Neural progenitor cell (in vitro differentiated cells): Measurements from ENCODE around the gene ZNF777. TPM values are rescaled to one million over a fixed set of nuclear protein-coding genes. Genes with fewer than 3 reads are reported as not detected.

Experiments used
- DNase-seq: peaks from one replicate; pipeline ENCODE4 v3.0.0-alpha.2; 2016; ENCODE audit warnings: low spot score
- H2AFZ ChIP-seq: fragments of 200-600 bp; sonication (generic); replicated peaks from 2 replicates; pipeline ENCODE4 v1.6.1; 2016; ENCODE audit warnings: antibody characterized with exemption
- H3F3A ChIP-seq: fragments of 200-600 bp; sonication (generic); 2 replicates; pipeline ENCODE4 v1.6.1; 2016; ENCODE audit warnings: antibody characterized with exemption, low read depth
- H3K27ac ChIP-seq: fragments of 200-600 bp; sonication (generic); 2 replicates; pipeline ENCODE4 v1.5.1; 2016; ENCODE audit warnings: mild to moderate bottlenecking
- H3K27me3 ChIP-seq: fragments of 200-600 bp; sonication (generic); 2 replicates; pipeline ENCODE4 v1.6.1; 2016; ENCODE audit warnings: mild to moderate bottlenecking, moderate library complexity
- H3K36me3 ChIP-seq: fragments of 200-600 bp; sonication (generic); 2 replicates; pipeline ENCODE4 v1.5.1; 2016
- H3K4me1 ChIP-seq: fragments of 200-600 bp; sonication (generic); 2 replicates; pipeline ENCODE4 v1.6.1; 2016; ENCODE audit warnings: mixed run types
- H3K4me2 ChIP-seq: fragments of 200-600 bp; sonication (generic); 2 replicates; pipeline ENCODE4 v1.6.1; 2016
- H3K4me3 ChIP-seq: fragments of 200-600 bp; sonication (generic); 2 replicates; pipeline ENCODE4 v1.5.1; 2016
- H3K79me2 ChIP-seq: fragments of 200-600 bp; sonication (generic); 2 replicates; pipeline ENCODE4 v1.6.1; 2016; ENCODE audit warnings: low read depth
- H3K9ac ChIP-seq: fragments of 200-600 bp; sonication (generic); 2 replicates; pipeline ENCODE4 v1.6.1; 2016
- H3K9me3 ChIP-seq: fragments of 200-600 bp; sonication (generic); 2 replicates; pipeline ENCODE4 v1.5.1; 2016; ENCODE audit warnings: low read depth
- H4K20me1 ChIP-seq: fragments of 200-600 bp; sonication (generic); 2 replicates; pipeline ENCODE4 v1.6.1; 2016; ENCODE audit warnings: low read depth
- H3K27ac Mint-ChIP-seq: 3 replicates; pipeline ENCODE4 v1.8.0; 2021; ENCODE audit warnings: mixed read lengths
- H3K27me3 Mint-ChIP-seq: 2 replicates; pipeline ENCODE4 v1.8.0; 2022; ENCODE audit warnings: low read depth, mild to moderate bottlenecking, inconsistent platforms, moderate library complexity, mixed read lengths; ENCODE audit not compliant: insufficient read depth
- H3K36me3 Mint-ChIP-seq: 3 replicates; pipeline ENCODE4 v1.8.0; 2021; ENCODE audit warnings: mixed read lengths
- H3K4me1 Mint-ChIP-seq: 3 replicates; pipeline ENCODE4 v1.8.0; 2021; ENCODE audit warnings: mixed read lengths
- H3K4me3 Mint-ChIP-seq: 3 replicates; pipeline ENCODE4 v1.8.0; 2021; ENCODE audit warnings: mild to moderate bottlenecking, moderate library complexity, mixed read lengths
- H3K9me3 Mint-ChIP-seq: 3 replicates; pipeline ENCODE4 v1.8.0; 2020; ENCODE audit warnings: mixed read lengths
- CTCF ChIP-seq: fragments of 200-600 bp; sonication (generic); IDR thresholded peaks from 2 replicates; pipeline ENCODE4 v1.5.1; 2017; ENCODE audit warnings: antibody characterized with exemption, mild to moderate bottlenecking
- EZH2 ChIP-seq: fragments of 200-600 bp; sonication (generic); IDR thresholded peaks from 2 replicates; pipeline ENCODE4 v1.6.1; 2017; ENCODE audit warnings: antibody characterized with exemption, mild to moderate bottlenecking, moderate library complexity
- EZH2phosphoT487 ChIP-seq: fragments of 200-600 bp; sonication (generic); IDR thresholded peaks from 2 replicates; pipeline ENCODE4 v1.6.1; 2017; ENCODE audit warnings: antibody characterized with exemption
- total RNA-seq: library from RNA; depleted of rRNA; stranded (reverse); fragments of >200 nt; gene quantifications from 2 replicates; pipeline ENCODE4 v1.2.3, GENCODE V29; 2015; ENCODE audit warnings: low replicate concordance

The ZNF777 gene
- total RNA-seq, 1 donor from 2014 or later: 6.6 TPM

GRCh38 chr7:149404825-149405224, 56.0 kb downstream of the ZNF777 start:
- no peak overlapping the region for H2AFZ ChIP-seq
- TF ChIP-seq EZH2phosphoT487 (no peak), EZH2 (no peak), CTCF (no peak)
- H3K4me3 Mint-ChIP-seq: no peak overlapping the region
- H3K9me3 Mint-ChIP-seq: no peaks in the 10 kb centered on the region
- H3K4me1 Mint-ChIP-seq: no peaks in the 10 kb centered on the region
- no peaks in the 10 kb centered on the region for H3K4me1 ChIP-seq
- H3K27ac ChIP-seq: no peak overlapping the region
- H3K36me3 ChIP-seq: no peaks in the 10 kb centered on the region
- H3K9ac ChIP-seq: no peak overlapping the region
- peaks cover 2% of the 10 kb centered on the region for H3K27me3 Mint-ChIP-seq
- no peak overlapping the region for H3K4me2 ChIP-seq
- no peak overlapping the region for H3K4me3 ChIP-seq
- no peaks in the 10 kb centered on the region for H3K9me3 ChIP-seq
- H3K27me3 ChIP-seq: no peaks in the 10 kb centered on the region
- H3K27ac Mint-ChIP-seq: no peak overlapping the region
- no peak for DNase-seq
- no peaks in the 10 kb centered on the region for H3K79me2 ChIP-seq
- no peaks in the 10 kb centered on the region for H3K36me3 Mint-ChIP-seq
- H3F3A ChIP-seq: no peaks in the 10 kb centered on the region
- H4K20me1 ChIP-seq: no peaks in the 10 kb centered on the region

- Mint-ChIP-seq H3K4me1 (no peaks in the 10 kb centered on the region), H3K27ac (no peak overlapping the region), H3K4me3 (no peak overlapping the region), H3K27me3 (peaks cover 2% of the 10 kb centered on the region), H3K36me3 (no peaks in the 10 kb centered on the region), H3K9me3 (no peaks in the 10 kb centered on the region)
- H4K20me1 ChIP-seq: no peaks in the 10 kb centered on the region
- no peak overlapping the region for H3K4me2 ChIP-seq
- H3K9me3 ChIP-seq: no peaks in the 10 kb centered on the region
- no peak overlapping the region for H3K4me3 ChIP-seq
- no peaks in the 10 kb centered on the region for H3K36me3 ChIP-seq
- no peak for TF ChIP-seq CTCF
- no peak for TF ChIP-seq EZH2phosphoT487
- TF ChIP-seq EZH2: no peak
- no peak overlapping the region for H2AFZ ChIP-seq
- H3K4me1 ChIP-seq: no peaks in the 10 kb centered on the region
- H3K27me3 ChIP-seq: no peaks in the 10 kb centered on the region
- no peak for DNase-seq
- no peak overlapping the region for H3K27ac ChIP-seq
- H3F3A ChIP-seq: no peaks in the 10 kb centered on the region
- H3K9ac ChIP-seq: no peak overlapping the region
- no peaks in the 10 kb centered on the region for H3K79me2 ChIP-seq
Observed at GRCh38 chr7:149404396-149404795, 56.5 kb downstream of the ZNF777 start.

GRCh38 chr7:149398195-149398820, 62.6 kb downstream of the ZNF777 start:
- Histone ChIP-seq H3K27me3 (no peaks in the 10 kb centered on the region), H4K20me1 (no peaks in the 10 kb centered on the region), H3K9ac (no peak overlapping the region), H3K27ac (no peak overlapping the region), H3K4me2 (no peak overlapping the region), H2AFZ (peak overlapping the region; percentile 47), H3K36me3 (no peaks in the 10 kb centered on the region), H3K4me1 (no peaks in the 10 kb centered on the region), H3K79me2 (no peaks in the 10 kb centered on the region), H3K4me3 (no peak overlapping the region), H3F3A (no peaks in the 10 kb centered on the region), H3K9me3 (no peaks in the 10 kb centered on the region)
- no peak for TF ChIP-seq CTCF
- TF ChIP-seq EZH2phosphoT487: no peak
- TF ChIP-seq EZH2: no peak
- Mint-ChIP-seq H3K27ac (no peak overlapping the region), H3K4me3 (no peak overlapping the region), H3K27me3 (no peaks in the 10 kb centered on the region), H3K4me1 (peaks cover 2% of the 10 kb centered on the region), H3K36me3 (no peaks in the 10 kb centered on the region), H3K9me3 (no peaks in the 10 kb centered on the region)
- no peak for DNase-seq
